NCI-H2029 (cell line): Measurements from ENCODE around the gene EHD4.

ENCODE experiments used
- DNase-seq: peaks from one replicate; lab custom pipeline; 2025; lab: John Stamatoyannopoulos, UW

The EHD4 gene

GRCh38 chr15:41895491-41895890, 76.9 kb downstream of the EHD4 start:
- no peak for DNase-seq

DNA sequence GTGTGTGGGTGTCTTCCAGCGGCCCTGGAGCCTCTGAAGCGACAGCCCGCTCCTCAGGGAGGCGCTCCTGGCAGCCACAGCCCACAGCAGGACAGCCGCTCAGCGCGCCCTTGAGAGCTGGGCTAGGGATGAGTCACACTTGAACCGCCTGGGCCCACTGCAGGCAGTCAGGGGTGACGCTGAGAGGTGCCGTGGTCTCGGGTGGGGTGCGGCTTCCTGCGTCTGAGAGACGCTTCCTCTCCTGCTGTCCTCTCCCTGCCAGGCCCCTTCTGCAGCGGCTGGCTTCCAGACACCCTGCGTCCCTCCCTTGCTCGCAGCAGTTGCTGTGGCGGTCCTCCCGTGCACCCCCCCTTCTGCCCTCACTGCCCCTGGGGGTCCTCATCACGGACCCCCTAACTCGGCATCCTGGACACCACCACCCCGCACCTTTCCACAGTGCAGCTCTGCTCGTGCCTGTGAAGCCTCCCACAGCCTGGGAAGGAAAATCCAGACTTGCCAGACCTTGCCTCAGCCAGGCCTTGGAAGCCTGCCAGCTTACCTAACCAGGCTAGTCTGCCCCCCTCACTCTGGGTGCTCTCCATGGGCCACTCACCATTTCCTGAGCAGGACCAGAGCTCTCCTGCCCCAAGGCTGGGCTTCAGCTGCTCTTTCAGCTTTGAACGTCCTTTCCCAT, 77.4 kb downstream of the EHD4 start:
- DNase-seq: peak; percentile 49

GRCh38 chr15:41894251-41894790, 78.0 kb downstream of the EHD4 start:
- no peak for DNase-seq

DNA sequence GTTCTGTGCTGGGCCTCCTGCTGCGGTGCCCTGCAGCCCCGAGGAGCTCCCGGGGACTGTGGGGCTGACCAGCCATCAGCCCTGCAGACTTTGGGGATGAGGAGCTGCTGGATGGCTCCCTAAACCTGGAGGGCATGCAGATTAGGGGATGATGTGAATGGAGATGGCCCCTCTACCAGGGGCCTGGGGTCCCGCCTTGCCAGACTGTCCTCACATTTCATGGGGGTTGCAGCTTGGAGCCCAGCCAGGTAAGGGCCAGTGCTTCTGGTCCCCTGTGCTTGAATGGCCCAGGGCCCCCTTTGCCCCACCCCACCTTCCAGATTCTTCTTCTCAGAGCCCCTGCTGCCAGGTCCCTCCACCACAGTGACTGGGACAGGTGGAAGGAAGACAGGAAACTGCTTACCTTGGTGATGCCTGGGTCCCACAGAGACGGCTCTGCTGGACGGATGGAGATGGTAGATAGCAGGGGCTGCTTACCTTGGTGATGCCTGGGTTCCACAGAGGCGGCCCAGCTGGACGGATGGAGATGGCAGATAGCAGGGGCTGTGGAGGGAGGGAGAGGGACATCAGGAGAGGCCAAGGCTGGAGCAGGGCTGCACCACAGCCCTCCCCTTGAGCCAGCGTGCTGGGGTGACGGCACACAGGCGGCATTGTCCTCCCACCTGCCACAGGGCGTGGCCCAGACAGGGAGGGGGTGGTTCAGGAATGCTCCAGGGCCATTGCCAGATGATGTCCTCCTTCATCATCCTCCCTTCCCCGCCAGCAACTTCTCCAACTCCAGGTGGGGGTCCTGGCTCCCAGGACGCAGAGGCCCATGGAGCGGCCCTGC, 78.7 kb downstream of the EHD4 start, which contains the start of gene SPTBN5:
Gene SPTBN5, minus strand, starts transcription at position 632 of the 829 bp plus-strand sequence. Its CDS starts 556 bp downstream, at position 76.
- no peak for DNase-seq

- peak; percentile 45 for DNase-seq
These were observed 79.5 kb downstream of the EHD4 start for GRCh38 chr15:41892621-41893421.

DNA sequence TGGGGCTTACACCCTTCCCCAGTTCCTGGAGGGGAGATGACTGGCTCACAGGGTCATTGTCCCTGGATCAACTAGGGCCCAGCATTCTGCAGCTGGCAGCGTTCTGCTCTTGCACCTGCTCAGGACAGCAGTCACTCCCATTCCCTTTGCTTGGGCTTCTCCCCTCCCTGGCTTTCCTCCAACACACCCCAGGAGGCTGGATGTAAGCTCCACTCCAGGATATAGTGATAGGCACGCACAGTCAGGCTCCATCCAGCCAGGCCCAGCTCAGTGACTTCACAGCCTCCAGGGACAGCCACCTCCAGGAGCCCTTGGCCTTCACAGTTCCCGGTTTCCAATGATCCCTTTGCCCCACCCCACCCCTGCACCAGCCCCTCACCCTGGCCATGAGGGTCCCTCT, 80.4 kb downstream of the EHD4 start:
- DNase-seq: peak; percentile 78

- DNase-seq: no peak
These were observed 81.1 kb downstream of the EHD4 start for GRCh38 chr15:41891226-41891625.

DNA sequence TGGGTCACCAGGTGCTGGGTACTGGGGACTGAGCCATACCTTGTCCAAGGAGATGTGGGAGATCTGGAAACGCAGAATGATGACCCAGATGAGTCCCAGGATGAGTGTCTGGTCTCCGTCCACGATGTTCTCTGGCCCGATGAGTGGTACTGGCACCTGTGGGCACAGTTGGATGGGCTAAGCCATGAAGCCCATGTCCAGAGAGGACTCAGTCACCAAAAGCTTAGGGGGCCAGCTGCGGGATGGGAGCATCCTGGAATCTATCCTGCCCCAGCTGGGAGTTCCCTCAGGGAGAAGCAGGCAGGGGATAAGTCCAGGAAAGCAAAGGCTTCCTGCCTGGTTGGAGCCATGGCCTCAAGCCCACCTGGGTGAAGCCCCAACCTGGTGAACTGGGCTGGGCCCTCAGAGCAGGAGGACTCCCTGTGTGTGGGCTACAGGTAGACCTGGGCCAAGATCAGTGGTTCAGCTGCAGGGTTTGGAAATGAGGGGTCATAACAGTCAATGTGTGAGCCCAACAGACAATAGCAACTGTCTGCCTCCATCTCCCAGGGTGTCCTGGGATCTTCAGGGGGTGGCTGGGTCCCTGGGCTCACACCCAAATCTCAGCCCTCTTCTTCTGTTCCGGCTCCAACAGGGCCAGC, 82.2 kb downstream of the EHD4 start:
- DNase-seq: no peak

GRCh38 chr15:41888662-41889253, 83.6 kb downstream of the EHD4 start:
- no peak for DNase-seq

- DNase-seq: no peak
These were observed 84.5 kb downstream of the EHD4 start for GRCh38 chr15:41887893-41888292.

- no peak for DNase-seq
These were observed 85.2 kb downstream of the EHD4 start for GRCh38 chr15:41887161-41887560.

DNA sequence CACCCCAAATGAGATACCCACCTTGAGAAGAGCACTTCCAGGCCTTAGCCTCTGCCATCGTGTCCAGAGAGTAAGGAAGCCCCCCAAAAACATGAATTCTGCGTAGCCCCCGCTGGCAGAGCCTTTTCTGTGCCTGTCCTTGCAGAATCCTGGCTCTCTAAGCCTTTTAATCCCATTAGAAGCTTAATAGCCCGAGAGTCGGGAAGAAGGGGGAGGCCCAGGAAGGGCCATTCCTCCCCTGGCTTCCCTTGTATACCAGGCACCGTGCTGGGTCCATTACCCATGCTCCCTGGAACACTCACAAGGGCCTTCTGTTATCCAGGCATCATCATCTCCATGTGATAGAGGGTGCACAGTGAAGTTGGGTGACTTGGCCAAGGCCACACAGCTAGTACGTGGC, 85.6 kb downstream of the EHD4 start:
- DNase-seq: no peak

GRCh38 chr15:41885841-41886240, 86.5 kb downstream of the EHD4 start:
- DNase-seq: no peak

- no peak for DNase-seq
These were observed 87.0 kb downstream of the EHD4 start for GRCh38 chr15:41885321-41885720.

DNA sequence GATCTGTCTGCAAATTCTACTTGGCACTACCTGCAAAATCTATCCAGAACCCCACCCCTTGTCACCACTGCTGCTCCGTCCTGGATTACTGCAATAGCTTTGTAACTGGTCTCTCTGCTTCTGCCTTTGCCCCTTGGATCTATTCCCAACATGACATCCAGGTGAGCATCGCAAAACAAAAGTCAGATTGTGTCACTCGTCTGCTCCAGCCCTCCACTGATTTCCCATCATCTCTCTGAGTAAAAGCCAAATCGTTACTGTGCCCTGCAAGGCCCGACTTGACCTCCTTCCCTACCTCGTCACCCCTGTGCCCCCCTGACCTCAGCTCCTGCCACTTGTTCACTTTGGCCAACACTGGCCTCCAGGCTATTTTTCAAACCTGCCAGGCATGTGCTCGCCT, 87.9 kb downstream of the EHD4 start:
- DNase-seq: no peak

DNA sequence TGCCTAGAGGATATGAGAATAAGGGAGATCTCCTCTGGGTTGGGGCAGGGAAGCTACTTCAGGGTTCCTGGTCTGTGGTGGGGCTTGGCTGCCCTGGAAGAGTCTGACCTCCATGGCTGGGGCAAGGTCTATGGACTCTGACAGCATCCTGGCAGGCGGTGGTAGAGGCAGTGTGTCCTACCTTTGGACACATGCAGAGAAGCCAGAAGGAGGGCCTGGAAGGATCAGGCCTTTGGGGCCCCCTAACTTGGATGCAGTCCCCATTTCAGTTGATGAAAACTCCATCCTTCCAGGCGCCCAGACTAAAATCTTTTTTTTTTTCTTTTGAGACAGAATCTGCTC, 88.9 kb downstream of the EHD4 start:
- DNase-seq: no peak

DNA sequence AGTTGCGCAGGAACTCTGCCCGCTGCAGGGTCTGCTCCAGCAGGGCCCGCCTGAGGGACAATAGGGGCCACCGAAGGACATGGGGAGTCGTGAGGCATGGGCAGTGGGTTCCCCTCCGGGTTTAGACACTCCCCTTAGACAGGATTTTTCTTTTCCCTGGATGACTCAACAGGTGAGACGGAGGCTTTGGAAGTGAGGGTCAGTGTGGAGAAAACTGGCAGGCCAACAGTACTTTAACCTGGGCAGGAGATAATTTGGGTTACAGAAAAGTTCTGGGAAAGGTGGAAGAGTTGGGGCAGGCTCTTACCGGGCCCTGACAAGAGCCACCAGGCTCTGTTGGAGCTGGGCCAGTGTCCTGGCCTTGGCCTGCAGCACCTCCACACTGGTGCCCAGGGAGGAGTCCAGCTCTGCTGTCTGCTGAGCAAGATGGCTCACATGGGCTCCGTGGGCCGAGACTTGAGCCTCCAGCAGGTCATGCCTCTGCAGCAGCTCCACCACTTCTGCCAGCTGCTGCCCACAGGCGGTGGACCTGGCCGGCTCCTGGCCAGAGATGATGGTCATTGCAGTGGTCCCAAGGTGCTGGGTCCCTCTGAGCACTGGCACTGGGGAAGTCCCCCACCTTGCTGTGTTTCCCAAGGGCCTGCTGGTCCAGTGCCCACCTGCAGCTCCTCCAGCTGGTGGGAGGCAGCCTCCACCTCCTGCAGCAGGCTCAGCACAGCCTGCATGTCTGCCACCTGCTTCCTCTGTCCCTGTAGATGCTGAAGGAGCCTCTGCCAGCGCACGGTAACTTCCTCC, 89.5 kb downstream of the EHD4 start:
- DNase-seq: no peak

GRCh38 chr15:41881920-41882688, 90.3 kb downstream of the EHD4 start:
- DNase-seq: no peak

DNA sequence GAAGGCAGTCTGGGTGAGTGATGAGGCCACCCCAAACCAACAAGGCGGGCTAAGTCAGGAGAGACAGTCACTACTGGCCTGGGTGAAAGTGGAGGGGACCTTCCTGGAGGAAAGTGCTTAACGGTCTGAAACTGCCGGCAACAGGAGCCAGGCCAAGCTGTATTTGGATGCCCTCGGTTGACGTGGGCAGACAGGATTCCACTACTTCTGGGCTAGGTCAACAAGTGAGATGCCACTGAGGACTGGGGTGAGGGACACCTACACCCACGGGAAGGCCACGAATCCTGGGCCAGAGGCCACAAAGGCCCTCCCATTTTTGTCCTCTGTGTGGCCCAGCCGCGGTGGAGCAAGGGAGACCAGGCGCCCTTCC, 90.8 kb downstream of the EHD4 start:
- DNase-seq: no peak

- no peak for DNase-seq
These were observed 91.3 kb downstream of the EHD4 start for GRCh38 chr15:41881086-41881485.
